ENCODE measurements around the gene ESRRA.
A peak's percentile ranks its signal among the peaks of the same experiment; 100 is the strongest.

ESRRA gene

DNA sequence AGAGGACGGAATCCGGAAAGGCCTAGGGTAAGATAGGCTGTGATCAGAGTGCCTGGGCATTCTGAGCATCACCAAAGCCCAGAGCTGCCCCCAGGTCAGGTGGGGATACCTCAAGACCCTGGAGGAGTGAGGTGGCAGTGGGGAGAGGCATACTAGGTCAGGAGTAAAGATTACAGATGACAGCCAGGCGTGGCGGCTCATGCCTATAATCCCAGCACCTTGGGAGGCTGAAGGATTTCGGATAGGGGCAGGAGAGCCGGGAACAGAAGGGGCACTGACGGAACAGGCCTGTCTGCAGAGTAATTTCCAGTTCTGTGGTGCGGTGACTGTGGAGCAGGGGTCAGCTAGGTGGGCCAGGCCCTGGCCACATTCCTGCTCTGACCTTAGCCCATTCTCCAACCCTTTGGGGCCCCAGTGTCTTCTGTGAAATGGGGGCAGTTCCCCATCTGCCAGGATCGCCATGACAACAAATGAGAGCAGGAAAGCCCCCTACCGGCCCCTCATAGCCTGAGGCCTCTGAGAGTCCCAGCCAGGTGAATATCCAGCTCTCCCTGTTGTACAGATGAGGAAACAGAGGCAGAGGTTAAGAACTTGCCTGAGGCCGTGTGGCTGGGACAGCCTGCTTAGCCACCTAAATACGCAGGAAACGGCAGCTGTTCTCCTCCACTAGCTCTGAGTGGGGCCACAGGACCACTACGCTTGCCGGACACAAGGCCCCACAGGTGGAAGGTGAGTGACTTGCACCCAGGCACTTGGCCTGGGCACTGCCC is 30.1 kb upstream of the ESRRA start:
- no peak for DNase-seq

DNA sequence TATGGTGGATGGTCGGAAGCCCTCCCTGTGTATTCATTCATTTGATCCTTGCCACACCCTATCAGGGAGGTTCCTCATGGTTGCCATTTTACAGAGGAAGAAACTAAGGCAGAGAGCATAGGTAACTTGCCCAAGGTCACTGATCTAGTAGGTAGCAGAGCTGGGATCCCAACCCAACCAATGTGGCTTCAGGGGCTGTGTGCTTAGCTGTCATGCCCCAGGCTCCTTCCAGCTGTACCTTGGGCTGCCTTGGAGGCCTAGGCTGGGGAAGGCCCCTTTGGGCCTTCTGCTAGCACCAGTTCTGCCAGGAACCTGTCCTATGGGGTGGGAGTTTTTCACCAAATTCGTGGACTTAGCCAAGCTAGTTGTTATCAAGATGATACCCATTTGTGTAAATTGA is 29.5 kb upstream of the ESRRA start:
- no peak for DNase-seq

DNA sequence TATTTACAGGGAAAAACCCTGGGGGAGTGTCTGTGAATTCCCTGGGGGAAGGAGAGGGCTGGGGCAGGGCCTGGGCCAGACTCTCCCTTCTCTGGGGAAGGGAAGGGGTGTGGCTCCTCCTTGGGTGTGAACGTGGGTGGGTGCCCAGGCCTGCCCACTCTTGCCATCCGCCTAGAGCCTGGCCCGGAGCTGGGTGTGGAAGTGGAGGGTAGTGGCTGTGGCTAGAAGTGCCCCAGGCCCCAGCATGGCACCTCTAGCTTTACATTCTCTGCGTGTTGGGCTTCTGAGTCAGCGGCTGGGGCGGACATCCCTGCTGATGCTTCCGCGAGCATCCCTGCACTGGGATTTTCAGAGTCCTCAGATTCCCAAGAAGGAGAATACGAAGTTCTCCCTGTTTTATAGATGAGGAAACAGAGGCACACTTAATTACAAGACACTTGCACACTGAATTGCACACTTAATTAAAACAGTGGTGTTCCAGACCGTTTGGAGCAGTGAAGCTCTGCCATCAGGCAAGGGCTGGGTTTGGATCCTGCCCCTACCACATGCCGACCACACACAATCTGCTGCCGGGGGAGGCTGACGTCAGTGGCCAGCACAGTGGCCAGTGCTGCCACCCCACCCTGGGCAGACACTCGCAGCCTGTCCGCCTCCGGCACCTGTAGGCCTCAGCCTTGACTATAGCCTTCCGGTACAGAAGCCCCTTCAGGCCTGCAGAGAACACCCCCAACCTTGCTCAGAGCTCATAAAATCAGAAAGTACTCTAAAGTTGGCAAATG is 28.5 kb upstream of the ESRRA start:
- DNase-seq = no peak

DNA sequence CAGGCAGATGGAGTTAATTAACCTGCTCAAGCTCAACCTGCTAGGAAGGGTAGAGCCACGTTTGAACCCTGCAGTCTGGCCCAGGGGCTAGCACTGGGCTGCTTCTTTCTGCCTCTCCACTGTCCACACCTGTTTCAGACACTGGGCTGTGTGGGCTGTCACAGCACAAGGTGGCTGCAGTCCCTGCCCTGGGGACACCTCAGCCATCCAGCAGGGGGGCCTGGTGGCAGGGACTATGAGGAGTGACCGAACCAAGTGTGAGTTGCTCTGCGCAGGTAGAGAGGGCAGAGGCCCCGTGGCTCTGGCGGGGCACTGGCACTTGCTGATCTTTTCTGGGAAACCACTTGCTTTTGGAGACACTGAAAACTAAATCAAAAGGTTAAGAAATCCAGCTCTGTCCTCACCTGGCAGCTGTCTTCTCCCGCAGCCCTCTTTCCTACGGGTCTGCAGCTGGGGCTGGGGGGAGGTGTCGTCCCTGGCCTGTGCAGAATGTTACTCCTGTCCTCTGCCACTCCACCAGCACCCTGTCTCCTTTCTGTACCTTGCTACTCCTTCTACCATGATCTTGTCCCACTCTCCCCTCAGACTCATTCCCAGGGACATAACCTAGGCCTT is 26.6 kb upstream of the ESRRA start:
- DNase-seq = no peak

DNA sequence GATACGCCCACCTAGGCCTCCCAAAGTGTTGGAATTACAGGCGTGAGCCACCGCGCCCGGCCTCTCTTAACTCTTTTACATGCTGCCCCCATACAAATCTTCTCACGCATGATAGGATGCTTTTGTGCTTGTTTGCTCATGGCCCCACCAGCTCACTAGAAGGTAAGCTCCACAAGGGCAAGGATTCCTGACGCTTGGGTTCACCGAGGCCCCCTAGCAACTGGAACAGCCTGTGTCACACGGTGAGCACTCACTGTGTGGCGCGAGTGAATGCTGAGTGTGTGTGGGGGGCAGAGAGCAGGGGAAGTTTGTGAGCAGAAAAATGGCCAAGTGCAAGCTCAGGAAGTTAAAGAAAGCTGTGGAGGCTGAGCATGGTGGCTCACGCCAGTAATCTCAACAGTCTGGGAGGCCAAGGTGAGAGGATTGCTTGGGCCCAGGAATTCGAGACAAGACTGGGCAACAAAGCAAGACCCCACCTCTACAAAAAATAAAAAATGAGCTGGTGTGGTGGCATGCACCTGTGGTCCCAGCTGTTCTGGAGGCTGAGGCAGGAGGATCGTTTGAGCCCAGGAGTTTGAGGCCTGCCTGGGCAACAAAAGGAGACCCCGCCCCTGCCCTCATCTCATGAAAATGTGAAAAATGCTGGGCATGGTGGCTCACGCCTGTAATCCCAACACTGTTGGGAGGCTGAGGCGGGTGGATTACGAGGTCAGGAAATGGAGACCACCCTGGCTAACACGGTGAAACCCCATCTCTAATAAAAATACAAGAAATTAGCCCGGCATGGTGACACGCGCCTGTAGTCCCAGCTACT is 23.2 kb upstream of the ESRRA start:
- no peak for DNase-seq

DNA sequence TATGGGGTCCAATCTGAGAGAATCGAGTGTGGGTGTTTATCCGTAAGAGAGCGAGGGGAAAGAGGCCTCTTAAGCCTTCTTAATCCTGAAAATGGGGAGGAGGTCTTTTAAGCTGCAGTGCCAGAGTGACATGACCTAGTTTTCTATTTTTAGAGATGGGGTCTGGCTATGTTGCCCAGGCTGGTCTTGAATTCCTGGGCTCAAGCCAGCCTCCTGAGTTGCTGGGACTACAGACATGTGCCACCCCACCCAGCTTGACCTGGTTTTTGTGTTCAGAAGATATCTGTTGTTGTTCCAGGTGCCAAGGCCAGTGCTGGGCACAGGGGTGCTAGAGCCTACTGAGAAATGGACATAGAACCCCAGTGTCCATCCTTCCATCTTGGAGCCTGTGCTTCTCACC is 22.2 kb upstream of the ESRRA start:
- DNase-seq = no peak

DNA sequence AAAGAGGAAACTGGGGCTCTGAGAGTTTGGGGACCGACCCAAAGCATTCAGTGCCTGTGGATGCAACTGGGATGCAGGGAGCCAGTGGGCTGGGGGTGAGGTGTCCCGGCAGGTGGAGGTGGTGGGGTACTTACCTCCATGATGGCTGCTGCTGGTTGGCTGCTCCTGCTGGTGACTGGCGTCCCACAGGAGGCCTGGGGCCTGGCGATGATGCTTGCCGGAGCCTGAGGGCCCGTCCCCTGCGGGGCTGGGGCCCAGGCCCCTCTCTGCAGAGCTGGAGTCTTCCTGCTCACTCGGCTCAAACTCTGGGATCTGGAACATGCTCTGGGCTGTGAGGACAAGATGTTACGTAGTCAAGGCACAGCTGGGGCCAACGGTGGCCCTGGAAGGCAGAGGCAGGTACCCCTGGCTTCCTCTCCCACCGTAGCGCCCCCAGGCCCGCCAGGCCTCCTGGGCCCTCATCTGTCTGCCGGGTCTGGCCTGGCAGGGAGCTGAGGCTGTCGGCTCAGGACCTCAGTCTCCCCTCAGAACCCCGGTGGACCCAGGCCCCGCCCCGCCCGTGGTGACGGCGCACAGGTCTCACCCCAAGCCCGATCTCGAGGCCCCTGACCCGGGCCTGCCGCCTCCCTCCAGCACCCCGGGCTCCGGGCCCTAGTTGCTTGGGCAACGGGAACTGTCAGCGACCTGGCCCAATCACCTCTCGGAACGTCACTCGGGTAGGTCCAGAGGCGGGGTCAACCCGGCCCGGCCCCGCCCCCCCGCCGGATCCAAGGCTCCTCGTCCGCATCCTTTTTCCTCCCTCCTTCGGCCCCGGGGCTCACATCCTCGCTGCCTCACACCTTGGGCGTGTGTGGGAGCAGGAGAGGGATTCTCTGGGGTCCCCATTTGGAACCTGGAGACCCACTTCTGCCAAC is 21.0 kb upstream of the ESRRA start, which contains the start of gene BAD:
TSS of gene BAD (minus strand) at position 618 of the 914 bp plus-strand sequence. CDS start at position 321, 297 bp downstream.
- peak; percentile 97 for DNase-seq

DNA sequence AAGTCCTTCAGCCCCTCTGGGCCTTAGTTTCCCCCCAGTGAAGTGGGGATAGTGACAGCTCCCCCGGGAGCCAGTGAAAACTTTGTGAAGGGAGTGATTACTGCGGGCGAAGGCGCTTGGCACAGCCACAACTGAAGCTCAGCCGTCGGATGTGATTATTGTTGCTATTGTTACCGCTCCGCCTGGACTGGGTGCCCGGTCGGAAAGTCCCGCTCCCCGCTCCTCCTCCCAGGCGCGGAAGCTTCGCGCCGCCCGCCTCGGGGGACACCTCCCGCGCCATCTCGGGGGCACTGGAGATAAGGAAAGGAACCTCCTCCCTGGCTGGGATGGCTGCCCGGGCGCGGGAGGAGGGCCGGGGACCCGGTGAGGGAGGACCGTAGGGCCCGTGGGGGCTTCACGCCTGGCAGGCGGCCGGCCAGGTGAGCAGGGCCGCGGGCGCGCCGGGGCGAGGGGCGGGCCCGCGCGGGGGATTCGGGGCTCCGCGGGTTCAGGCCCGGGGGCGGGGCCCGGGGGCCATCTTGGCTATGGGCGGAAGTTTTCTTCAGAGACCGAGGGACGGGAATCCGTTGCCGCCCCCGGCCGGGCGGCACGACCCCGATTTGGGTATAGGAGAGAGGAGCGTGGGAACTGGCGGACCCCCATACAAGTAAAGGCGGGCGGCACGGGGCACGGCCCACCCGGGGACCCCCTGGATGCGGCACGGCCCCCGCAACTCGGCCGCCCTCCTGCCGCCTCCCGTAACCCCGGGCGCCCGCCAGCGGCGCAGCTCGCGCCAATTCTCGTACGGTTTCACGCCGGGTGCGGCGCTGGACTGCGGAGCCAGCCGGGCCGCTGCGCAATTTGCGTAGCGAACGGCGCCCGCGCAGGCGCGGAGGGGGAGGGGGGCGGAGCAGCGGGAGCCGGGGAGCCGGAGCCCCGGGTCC is 20.1 kb upstream of the ESRRA start, which contains the start of gene GPR137:
TSS of gene GPR137 (plus strand) at position 887 of the 923 bp plus-strand sequence. CDS start 677 bp downstream, outside the sequence.
- peak; percentile 90 for DNase-seq

DNA sequence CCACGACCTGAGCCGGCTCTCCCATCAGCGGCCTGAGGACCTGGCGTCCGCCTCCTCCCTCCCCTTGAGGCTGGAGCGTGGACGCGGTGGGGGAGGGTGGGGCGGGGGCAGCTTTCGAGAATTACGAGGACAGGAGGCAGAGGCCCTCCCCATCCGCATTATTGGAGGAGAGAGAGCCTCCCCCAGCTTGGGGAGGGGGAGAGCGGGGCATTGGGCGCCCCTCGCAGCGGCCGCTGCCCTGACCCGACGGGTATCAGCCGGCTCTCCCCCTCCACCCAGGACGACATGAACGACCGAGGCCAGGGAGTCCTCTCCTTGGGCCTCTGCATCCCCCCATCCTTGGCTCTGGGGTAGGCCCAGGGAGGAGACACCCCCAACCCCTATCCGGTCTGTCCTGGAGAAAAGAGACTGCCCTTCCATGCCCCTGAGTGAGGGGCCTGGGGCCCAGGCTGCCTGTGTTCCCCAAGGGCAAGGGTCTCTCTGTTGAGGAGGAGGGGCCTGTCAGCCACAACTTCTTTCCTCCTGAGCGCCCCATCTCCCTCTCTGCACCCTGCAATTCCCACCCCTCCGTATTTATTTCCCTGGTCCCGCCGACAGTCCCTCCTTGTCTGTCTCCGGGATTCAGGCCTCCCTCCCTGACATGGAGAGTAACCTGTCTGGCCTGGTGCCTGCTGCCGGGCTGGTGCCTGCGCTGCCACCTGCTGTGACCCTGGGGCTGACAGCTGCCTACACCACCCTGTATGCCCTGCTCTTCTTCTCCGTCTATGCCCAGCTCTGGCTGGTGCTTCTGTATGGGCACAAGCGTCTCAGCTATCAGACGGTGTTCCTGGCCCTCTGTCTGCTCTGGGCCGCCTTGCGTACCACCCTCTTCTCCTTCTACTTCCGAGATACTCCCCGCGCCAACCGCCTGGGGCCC is 19.2 kb upstream of the ESRRA start:
- peak; percentile 13 for DNase-seq

DNA sequence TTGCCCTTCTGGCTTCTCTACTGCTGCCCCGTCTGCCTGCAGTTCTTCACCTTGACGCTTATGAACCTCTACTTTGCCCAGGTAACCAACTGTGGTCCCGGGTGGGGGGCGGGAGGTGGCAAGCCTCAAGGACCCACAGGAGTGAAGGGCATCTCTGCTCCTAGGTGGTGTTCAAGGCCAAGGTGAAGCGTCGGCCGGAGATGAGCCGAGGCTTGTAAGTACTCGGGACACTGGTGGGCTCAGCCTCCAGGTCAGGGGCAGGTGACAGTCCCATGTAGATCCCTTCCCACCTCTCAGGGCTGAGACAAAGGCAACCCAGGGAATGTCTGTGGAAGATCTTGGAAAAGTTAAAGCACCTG is 18.5 kb upstream of the ESRRA start:
- no peak for DNase-seq

DNA sequence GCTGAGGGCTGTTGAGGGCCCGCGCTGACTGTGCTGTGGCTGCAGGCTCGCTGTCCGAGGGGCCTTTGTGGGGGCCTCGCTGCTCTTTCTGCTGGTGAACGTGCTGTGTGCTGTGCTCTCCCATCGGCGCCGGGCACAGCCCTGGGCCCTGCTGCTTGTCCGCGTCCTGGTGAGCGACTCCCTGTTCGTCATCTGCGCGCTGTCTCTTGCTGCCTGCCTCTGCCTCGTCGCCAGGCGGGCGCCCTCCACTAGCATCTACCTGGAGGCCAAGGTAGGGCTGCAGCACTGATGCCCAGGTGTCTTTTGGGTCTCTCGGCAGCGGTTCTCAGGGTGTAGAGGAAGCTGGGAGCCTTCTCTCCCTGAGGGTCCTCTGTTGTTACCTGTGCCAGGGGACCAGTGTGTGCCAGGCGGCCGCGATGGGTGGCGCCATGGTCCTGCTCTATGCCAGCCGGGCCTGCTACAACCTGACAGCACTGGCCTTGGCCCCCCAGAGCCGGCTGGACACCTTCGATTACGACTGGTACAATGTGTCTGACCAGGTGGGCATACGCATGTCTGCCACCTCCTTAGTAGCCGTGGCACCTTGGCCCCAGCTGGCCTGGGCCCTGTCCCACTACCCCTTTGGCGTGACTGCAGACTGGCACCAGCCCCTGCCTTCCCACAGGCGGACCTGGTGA is 17.5 kb upstream of the ESRRA start:
- no peak for DNase-seq

DNA sequence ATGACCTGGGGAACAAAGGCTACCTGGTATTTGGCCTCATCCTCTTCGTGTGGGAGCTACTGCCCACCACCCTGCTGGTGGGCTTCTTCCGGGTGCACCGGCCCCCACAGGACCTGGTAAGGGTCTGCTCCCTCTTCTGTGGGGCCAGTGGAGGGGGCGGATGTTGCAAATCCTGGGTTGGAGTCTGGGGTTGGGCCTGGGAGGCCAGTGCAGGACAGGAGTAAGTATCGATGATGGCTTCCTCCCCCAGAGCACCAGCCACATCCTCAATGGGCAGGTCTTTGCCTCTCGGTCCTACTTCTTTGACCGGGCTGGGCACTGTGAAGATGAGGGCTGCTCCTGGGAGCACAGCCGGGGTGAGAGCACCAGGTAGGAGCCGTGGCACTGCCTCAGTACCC is 17.0 kb upstream of the ESRRA start:
- DNase-seq = no peak

DNA sequence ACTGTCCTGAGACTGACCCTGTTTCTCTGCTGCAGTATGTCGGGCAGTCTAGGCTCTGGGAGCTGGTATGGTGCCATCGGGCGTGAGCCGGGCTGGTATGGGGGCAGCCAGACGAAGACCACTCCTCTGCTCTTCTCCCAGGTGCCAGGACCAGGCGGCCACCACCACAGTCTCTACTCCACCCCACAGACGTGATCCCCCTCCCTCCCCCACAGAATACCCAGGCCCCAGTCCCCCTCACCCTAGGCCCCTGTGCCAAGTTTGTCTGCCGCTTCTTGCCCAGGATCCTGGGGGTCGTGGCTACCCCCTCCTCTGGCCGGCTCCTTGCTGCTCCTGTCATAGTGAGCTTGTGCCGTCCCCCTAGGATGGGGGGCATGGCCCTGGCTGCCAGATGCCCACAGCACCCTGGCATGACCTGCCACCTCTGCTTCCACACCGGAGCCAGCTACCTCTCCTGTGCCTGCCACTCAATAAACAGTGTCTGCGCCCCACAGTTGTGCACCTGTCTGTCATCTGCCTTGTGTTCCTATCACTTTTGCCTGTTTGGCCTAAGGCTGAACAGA is 16.2 kb upstream of the ESRRA start:
- no peak for DNase-seq

DNA sequence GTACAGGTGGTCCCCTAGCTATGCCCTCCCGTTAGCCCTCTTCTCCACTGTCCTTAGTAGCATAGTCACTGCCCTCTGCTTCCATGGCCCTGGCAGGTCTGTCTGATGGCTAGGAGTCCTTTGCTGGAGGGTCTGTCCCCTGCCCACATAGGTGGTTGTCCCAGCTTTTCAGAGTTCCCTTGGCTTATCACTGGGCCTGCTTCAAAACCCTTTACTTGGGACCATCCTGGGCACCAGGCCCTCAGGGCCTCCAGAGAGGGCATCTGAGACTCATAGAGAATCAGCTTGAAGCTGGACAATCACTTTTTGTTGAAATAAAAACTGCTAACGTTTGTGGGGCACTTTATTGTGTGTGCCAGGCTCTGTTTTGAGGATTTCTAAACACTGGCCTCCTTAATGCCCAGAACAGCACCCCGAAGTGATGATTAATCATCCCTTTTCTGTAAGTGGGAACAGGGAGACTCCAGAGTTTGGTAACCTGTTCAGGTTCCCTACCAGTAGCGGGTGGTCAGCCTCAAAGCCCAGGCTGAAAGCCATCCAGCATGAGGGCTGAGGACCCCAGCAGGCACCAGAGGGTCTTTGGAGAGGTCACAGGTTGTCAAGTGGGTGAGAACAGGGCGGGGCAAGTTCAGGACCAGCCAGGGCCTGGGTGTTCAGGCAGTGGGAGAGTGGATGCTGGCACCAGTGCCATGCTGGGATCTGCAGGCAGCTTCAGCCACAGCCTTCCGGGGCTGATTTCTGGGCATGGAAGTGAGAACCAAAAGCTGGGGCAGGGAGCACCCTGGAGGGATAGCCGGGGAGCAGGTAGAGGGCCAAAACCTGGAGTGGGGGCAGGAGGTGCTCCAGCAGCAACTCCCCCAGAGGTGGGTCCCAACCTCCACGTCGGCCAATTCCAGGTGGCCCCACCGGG is 14.7 kb upstream of the ESRRA start:
- no peak for DNase-seq

DNA sequence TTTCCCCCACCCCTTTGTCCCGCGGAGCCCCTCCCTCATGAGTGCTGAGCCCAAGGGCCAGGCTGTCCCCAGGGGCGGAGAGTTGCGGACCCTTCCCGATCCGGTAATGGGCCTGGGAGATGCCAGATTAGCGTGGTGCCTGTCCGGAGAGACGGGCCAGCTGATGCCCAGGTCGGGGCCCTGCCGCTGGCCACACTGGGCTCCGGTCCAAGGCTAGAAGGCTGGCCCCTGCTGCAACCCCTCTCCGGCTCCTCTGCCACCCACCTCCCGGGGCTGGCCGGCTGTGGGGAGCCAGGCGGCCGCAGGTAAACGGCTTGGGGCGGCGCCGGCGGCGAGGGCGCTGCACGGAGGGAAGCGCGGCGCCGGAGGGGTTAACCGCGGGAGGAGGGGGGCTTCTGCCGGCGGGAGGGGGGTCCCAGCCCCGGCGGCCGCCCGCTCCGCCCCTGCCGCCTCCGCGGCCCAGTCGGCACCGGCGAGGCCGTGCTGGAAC is 14.0 kb upstream of the ESRRA start, which contains the start of gene KCNK4:
TSS of gene KCNK4 (plus strand) at position 41 of the 490 bp plus-strand sequence. CDS start 1,717 bp downstream, outside the sequence.
- no peak for DNase-seq

DNA sequence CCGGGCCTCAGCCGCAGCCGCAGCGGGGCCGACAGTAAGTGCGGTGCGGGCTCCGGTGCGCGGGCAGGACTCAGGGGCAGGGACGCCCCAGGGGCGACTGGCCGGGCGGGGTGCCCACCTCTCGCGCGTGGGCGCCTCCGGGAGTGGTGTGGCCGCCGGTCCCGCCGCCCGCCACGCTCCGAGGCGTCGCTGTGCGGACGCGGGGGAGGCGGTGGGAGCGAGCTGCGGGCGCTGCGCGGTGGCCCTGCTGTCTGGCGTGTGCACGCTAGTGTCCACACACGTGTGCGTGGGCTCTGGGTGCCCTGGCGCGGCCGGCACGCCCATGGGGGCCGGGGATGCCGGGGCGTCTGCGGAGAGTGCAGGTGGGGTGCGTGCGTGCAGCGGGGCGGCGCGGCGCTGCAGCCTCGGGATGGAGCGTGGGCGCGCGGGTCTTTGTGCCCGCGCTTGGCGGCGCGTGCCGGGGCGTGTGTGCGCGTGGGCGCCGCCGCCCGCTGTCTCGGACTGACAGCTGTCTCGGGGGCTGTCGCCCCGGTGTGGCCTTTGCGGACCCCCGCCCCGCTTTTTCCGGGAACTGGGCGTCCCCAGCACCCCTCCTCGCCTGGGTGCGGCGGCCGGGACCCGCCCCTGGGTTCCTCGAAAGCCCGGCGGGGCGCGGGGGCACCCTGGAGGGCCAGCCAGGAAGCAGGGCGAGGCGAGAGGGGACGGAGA is 13.4 kb upstream of the ESRRA start:
- no peak for DNase-seq

Data from OCI-M1 (cell line).